Epidermal melanocyte (primary cell): ENCODE results near the gene SLX1B.
"Not testable (repeated sequence)": the region's sequence is repeated elsewhere in the genome, so short reads cannot be mapped to it uniquely, and the experiment has no call there.

Experiments used
- DNase-seq: peaks from one replicate; pipeline ENCODE4 v3.0.0; 2011; ENCODE audit warnings: low spot score; ENCODE audit not compliant: insufficient read length

Gene SLX1B

GRCh38 chr16:29454269-29454668 is at the start of gene SLX1B, which contains the start of gene BOLA2:
SLX1B (plus strand) TSS chr16:29454533.
BOLA2 (minus strand) TSS chr16:29454351; CDS start chr16:29454253, 98 bp downstream.
- not testable (repeated sequence) for DNase-seq

DNA sequence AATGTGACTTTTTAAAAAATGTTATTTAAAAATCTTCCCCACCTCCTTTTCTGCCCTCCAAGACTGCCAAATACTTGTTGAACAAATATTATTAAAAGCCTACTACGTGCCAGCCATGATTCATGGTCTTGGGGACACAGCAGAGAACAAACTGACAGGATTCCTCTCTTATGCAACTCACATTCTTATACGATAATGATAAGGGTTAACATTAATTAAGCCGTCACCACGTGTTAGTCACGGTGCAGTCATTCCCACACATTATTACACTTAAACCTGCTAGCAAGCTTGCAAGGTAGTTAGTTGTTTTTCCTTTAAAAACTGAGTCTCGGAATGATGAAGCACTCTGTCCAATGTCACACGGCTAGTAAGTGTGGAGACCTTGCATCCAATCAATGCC is 49.1 kb upstream of the SLX1B start:
- not testable (repeated sequence) for DNase-seq

GRCh38 chr16:29423587-29423986 is 30.7 kb upstream of the SLX1B start:
- not testable (repeated sequence) for DNase-seq

- not testable (repeated sequence) for DNase-seq
Measured at GRCh38 chr16:29425390-29425789, 28.9 kb upstream of the SLX1B start.

DNA sequence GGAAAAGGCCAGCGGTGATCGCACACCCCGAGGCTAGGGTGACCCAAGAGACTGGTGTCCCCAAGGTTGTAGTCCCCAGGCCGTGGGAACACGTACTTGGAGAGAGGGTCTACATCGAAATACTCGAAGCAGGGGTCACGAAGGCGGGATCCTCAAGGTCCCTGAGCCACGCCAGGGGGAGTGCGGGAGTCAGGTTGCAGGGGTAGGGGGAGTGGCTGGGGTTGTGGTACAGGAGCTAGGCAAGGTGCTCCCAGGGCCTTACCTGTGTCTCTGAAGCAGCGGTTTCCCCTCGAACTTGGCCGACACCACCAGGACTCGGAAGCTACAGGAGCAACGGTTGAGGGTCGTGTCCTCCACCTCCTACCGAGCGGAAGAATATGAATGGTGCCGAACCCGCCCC is 579 bp upstream of the SLX1B start:
- not testable (repeated sequence) for DNase-seq

DNA sequence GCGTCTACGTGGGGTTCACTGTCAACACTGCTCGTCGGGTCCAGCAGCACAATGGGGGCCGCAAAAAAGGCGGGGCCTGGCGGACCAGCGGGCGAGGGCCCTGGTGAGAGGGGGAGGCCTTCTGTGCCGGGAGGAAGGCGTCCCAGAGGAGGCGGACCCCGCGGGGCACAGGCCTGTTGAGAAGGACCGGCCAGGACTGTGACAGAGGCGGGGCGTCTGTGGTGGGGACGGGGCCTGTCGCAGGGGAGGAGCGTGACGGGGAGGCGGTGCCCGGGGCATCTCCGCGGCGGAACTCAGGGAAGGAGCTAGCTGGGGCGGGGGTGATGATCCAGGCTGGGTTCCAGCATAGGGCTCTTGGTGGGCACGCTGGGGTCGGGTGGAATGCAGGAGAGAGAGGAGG is 495 bp downstream of the SLX1B start:
- not testable (repeated sequence) for DNase-seq

DNA sequence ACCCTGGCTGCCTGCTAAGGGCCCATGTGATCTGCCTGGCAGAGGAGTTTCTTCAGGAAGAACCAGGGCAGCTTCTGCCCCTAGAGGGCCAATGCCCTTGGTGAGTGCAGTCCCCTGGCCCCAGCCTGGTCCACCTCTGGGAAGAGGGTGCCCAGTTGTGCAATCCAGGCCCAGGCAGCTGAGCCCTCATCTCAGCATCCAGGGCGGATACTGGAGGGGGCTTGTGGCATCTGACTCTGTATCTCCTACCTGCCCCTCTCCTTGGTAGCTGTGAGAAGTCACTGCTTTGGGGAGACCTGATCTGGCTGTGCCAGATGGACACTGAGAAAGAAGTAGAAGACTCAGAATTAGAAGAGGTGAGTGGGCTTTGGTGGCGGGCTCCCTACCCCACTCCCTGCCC is 3.3 kb downstream of the SLX1B start:
- DNase-seq: not testable (repeated sequence)

DNA sequence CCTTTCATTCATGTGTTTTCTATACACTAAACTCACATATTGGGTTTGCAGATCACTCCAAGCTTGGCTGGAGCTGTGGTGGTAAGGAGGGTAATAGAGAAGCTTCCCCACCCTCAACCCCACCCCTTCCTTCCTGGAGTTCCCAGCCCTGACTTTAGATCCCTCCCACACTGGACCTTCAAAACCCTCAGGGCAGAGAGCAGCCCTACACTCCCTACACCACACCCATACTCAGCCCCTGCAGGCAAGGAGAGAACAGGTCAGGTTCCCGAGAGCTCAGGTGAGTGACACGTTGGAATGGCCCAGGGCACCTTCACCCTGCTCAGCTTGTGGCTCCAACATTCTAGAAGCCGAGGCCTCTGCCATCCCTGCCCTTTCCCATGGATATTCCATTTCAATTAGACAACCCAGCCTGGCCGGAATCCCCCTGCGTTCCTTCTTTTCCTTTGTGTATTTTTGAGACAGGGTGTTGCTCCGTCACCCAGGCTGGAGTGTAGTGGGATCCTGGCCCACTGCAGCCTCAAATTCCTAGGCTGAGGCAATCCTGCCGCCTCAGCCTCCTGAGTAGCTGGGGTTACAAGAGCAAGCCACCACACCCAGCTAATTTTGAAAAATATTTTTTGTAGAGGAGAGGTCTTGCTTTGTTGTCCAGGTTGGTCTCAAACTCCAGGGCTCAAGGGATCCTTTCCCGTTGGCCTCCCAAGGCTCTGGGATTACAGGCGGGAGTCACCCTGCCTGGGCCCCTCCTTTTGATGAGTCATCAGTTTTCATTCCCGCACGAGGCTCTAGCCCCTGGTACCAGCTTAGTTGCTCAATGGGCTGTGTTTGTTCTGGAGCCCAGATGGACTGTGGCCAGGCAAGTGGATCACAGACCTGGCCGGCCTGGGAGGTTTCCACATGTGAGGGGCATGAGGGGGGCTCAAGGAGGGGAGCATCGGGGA is 5.6 kb downstream of the SLX1B start, which contains the start of gene SULT1A4:
Gene SULT1A4 (plus strand): TSS at position 208 of the 941 bp plus-strand sequence. CDS start 1,473 bp downstream, outside the sequence.
- not testable (repeated sequence) for DNase-seq

- DNase-seq: not testable (repeated sequence)
Measured at GRCh38 chr16:29460647-29461030, 6.3 kb downstream of the SLX1B start.

DNA sequence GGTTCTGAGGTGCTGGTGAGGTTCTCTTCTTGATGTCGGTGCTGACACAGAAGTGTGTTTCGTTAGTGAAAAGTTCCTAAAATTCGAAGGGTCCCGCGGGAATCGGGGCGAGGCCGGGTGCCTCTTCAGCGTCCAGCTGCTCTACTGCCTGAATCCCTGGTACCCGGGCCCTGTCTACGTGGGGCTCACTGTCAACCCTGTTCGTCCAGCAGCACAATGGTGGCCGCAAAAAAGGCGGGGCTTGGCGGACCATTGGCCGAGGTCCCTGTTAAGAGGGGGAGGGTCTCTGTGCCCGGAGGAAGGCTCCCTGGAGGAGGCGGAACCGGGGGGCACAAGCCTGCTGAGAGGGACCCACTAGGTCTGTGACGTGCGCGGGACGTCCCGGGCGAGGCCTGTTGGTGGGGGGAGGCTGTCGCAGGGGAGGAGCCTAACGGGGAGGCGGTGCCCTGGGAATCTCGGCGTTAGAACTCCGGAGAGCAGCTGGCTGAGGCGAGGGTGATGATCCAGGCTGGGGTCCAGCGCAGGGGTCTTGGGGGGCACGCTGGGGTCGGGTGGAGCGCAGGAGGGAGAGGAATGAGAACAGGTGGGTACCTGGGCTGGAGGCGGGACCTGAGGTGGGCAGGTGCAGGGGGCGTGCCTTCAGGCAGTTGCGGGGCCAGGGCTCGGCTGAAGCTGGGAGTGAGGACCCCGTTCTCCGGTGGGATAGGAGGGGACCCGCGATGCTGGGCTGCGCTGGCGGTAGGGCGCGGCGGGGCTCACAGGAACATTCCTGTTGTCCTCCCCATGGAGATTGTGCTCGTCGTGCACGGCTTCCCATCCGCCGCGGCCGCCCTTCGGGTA is 11.9 kb downstream of the SLX1B start:
- DNase-seq: not testable (repeated sequence)

- DNase-seq: not testable (repeated sequence)
Measured at GRCh38 chr16:29466904-29467303, 12.6 kb downstream of the SLX1B start.

DNA sequence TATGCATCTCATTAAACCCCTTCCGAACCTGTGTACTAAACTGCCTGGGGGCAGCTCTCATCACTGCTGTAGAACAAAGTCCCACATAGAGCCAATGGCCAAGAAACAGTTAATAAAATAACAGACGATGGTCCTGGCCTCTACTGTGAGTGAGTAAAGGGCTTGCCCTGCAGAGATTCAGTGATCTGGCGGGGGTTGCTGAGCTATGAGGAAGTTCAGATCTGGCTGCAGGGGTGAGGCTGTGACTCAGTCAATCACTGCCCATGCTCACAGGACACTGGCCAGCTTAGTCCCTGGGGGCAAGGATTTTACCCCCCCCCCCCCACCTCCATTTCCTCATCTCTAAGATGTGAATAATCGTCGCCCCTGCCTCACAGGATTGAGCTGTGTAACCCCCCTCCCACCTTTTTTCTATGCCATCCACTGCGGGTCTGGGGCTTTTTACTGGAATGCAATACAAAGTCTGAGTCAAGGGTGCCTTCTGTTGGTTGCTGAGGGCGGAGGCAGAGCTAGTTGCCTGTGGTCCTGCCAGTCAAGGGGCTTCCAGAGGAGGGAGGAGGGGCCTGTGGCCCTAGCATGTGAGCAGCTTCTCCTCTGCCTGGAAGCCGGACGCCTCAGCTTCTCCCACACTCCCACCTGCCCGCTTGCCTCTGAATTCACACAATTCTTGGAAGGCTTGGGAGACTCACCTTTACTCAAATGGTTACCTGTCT is 13.5 kb downstream of the SLX1B start:
- not testable (repeated sequence) for DNase-seq

- not testable (repeated sequence) for DNase-seq
Measured at GRCh38 chr16:29469660-29470059, 15.3 kb downstream of the SLX1B start.

DNA sequence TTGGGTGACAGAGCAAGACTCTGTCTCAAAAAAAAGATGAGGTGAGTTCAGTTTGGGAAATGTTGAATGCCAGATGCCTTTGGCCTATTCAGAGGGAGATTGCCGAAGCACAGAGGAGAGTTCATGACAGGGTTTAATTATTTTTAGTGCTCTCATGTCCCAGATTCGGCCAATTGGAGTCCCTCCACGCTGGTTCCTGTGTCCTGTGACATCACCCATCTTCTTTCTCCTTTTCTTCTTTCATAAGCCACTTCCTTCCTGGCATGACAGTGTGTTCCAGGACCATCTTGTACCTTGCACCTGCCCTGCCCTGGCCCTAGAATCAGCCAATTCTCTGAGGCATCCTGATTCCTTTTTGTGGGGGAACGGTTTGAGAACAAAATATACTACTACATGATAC is 17.7 kb downstream of the SLX1B start:
- not testable (repeated sequence) for DNase-seq

DNA sequence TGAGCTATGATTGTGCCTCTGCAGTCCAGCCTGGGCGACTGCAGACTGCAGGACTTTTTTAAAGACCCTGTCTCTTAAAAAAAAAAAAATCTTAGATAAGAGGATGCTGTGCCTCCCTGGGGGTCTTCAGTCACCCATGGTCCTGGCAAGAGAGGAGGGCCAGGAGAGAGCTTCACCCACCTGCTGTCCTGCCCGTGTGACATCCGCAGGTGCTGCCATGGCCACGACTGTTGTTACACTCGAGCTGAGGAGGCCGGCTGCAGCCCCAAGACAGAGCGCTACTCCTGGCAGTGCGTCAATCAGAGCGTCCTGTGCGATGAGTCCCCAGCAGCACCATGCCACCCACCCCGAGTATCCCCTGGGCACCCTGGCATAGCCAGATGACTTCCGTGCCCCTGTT is 27.9 kb downstream of the SLX1B start:
- DNase-seq: not testable (repeated sequence)

DNA sequence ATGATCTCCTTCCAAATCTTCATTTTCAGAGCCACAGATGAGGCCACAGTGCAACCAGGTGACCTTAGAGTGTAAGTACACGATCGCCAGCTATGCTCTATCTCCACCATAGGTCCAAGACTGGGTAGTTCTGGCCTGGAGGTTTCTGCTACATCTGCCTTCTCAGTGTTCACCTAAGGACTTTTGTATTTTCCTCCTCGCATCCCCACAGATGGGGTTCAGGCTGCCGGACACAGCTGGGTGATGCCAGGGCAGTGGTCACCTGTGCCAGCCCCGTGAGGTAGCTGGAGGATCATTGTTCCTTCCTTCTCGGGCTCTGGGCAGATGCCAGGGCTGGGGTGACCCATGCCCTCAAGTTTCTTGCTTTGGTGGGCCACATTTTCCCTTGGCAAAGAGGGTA is 52.0 kb downstream of the SLX1B start, which contains the start of gene NPIPB12:
Gene NPIPB12 (minus strand): TSS at position 101 of the 400 bp plus-strand sequence.
- not testable (repeated sequence) for DNase-seq
